Fibroblast of lung (primary cell): ENCODE data around the gene TNFAIP8L3. TPM values are rescaled to one million over a fixed set of nuclear protein-coding genes. Genes with fewer than 3 reads are reported as not detected.

Experiments
- DNase-seq, 2 donors: peaks; one replicate each; pipeline versions ENCODE4 v3.0.0 to v3.0.0-alpha.2; 2010; ENCODE audit warnings: low read depth in 2 of 2
- H2AFZ ChIP-seq: 2 replicates; pipeline ENCODE4 v1.5.1; 2012; ENCODE audit warnings: low read length, control low read depth, inconsistent platforms
- H3K27ac ChIP-seq: 2 replicates; pipeline ENCODE4 v1.5.1; 2011; ENCODE audit warnings: low read length, control low read depth; ENCODE audit not compliant: insufficient read depth
- H3K27me3 ChIP-seq: 2 replicates; pipeline ENCODE4 v1.5.1; 2011; ENCODE audit warnings: mild to moderate bottlenecking, low read length; ENCODE audit not compliant: control insufficient read depth, insufficient read depth
- H3K36me3 ChIP-seq: 2 replicates; pipeline ENCODE4 v1.5.1; 2011; ENCODE audit warnings: low read length; ENCODE audit not compliant: control insufficient read depth, insufficient read depth
- H3K4me1 ChIP-seq: 2 replicates; pipeline ENCODE4 v1.5.1; 2011; ENCODE audit warnings: low read length; ENCODE audit not compliant: control insufficient read depth, insufficient read depth; ENCODE audit errors: extremely low read depth
- H3K4me2 ChIP-seq: 2 replicates; pipeline ENCODE4 v1.5.1; 2011; ENCODE audit warnings: low read length, control low read depth; ENCODE audit not compliant: insufficient read depth; ENCODE audit errors: extremely low read depth
- H3K4me3 ChIP-seq, 4 experiments: fragments of 200-600 bp in 1 of 4; sonication (generic) in 1 of 4; replicated peaks in 1 of 4; 2 replicates each; pipeline ENCODE4 v1.5.1; 2011 to 2016; ENCODE audit warnings: low read length in 4 of 4, low read depth in 3 of 4, mild to moderate bottlenecking in 3 of 4, control low read depth in 2 of 4, inconsistent platforms in 1 of 4, mixed read lengths in 1 of 4; ENCODE audit not compliant: insufficient read depth in 1 of 4; ENCODE audit errors: control extremely low read depth in 1 of 4
- H3K79me2 ChIP-seq: 2 replicates; pipeline ENCODE4 v1.5.1; 2012; ENCODE audit warnings: mild to moderate bottlenecking, low read length, inconsistent platforms; ENCODE audit not compliant: control insufficient read depth, insufficient read depth
- H3K9ac ChIP-seq: 2 replicates; pipeline ENCODE4 v1.5.1; 2011; ENCODE audit warnings: mild to moderate bottlenecking, low read length, control low read depth; ENCODE audit not compliant: insufficient read depth
- H3K9me3 ChIP-seq: 2 replicates; pipeline ENCODE4 v1.5.1; 2012; ENCODE audit warnings: low read depth, low read length; ENCODE audit not compliant: control insufficient read depth, insufficient read depth
- H4K20me1 ChIP-seq: 2 replicates; pipeline ENCODE4 v1.5.1; 2011; ENCODE audit warnings: low read length; ENCODE audit not compliant: control insufficient read depth, insufficient read depth; ENCODE audit errors: extremely low read depth
- CTCF ChIP-seq, 2 donors: IDR thresholded peaks in 1 of 2; conservative IDR thresholded peaks in 1 of 2; 1 replicate in 1 of 2; 2 replicates in 1 of 2; pipeline ENCODE4 v1.5.1; 2011 to 2012; ENCODE audit warnings: low read length in 2 of 2, control low read depth in 1 of 2, inconsistent platforms in 1 of 2, low read depth in 1 of 2, mild to moderate bottlenecking in 1 of 2
- EZH2 ChIP-seq: IDR thresholded peaks from 2 replicates; pipeline ENCODE4 v1.5.1; 2012; ENCODE audit warnings: low read length, control low read depth, mild to moderate bottlenecking; ENCODE audit errors: missing control alignments
- polyA plus RNA-seq, 2 donors: library from polyadenylated mRNA; depleted of rRNA in 1 of 2; stranded (reverse) in 1 of 2; unstranded in 1 of 2; fragments of >200 nt; gene quantifications; 2 replicates each; pipeline ENCODE4 v1.2.1, GENCODE V29; 2011 to 2012; ENCODE audit warnings: missing spikeins in 1 of 2
- total RNA-seq: library from RNA; depleted of rRNA; stranded (reverse); fragments of >200 nt; gene quantifications from 2 replicates; pipeline ENCODE4 v1.2.1, GENCODE V29; 2014

The TNFAIP8L3 gene
- total and polyA plus RNA-seq, 2 donors (not counting 1 experiment from before 2014, with no cell fraction given) = 0.57 to 10.7 TPM

GRCh38 chr15:51099185-51099584 lies 4.5 kb upstream of the TNFAIP8L3 start:
- no peaks in the 10 kb centered on the region for H3K9me3 ChIP-seq

DNA sequence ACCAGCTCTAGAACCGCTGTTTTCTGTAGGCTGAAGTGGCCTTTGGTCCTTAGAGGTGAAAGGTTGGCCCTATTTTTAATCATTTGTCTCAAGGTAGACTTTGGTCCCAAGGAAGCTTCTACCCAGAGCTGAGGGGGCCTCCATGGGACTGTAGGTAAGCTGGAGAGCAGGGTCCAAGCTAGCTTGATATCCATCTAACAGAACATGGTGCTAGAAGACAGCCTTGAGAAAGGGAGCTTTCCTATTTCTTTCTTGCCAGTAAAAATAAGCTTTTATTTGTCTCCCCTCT lies 3.6 kb upstream of the TNFAIP8L3 start:
- H3K36me3 ChIP-seq = no peaks in the 10 kb centered on the region
- H3K79me2 ChIP-seq = no peaks in the 10 kb centered on the region
- no peaks in the 10 kb centered on the region for H4K20me1 ChIP-seq
- no peak overlapping the region for H3K9ac ChIP-seq
- peaks cover 21% of the 10 kb centered on the region for H3K27me3 ChIP-seq
- no peak for TF ChIP-seq CTCF (conservative IDR thresholded peaks at IDR 0.05 in 1 of 2, IDR thresholded peaks at IDR 0.05 in 1 of 2; ENCODE audit: low read depth in 1 of 2, low read length in 2 of 2)
- no peak for TF ChIP-seq EZH2
- H3K4me2 ChIP-seq = no peak overlapping the region
- peaks cover 2% of the 10 kb centered on the region for H3K4me1 ChIP-seq
- no peak for DNase-seq
- no peaks in the 10 kb centered on the region for H3K9me3 ChIP-seq
- H3K27ac ChIP-seq = no peak overlapping the region
- H2AFZ ChIP-seq = no peak overlapping the region
- H3K4me3 ChIP-seq = no peak overlapping the region

More at GRCh38 chr15:51099185-51099584, 4.5 kb upstream of the TNFAIP8L3 start:
- no peak for DNase-seq
- Histone ChIP-seq H3K79me2 (no peaks in the 10 kb centered on the region), H3K4me2 (no peak overlapping the region), H3K4me1 (peaks cover 7% of the 10 kb centered on the region), H3K36me3 (no peaks in the 10 kb centered on the region), H3K9ac (no peak overlapping the region), H4K20me1 (no peaks in the 10 kb centered on the region), H3K27me3 (peaks cover 18% of the 10 kb centered on the region), H3K4me3 (no peak overlapping the region), H2AFZ (no peak overlapping the region), H3K27ac (no peak overlapping the region)
- TF ChIP-seq CTCF (conservative IDR thresholded peaks at IDR 0.05 in 1 of 2, IDR thresholded peaks at IDR 0.05 in 1 of 2; ENCODE audit: low read depth in 1 of 2, low read length in 2 of 2) (no peak), EZH2 (no peak)

DNA sequence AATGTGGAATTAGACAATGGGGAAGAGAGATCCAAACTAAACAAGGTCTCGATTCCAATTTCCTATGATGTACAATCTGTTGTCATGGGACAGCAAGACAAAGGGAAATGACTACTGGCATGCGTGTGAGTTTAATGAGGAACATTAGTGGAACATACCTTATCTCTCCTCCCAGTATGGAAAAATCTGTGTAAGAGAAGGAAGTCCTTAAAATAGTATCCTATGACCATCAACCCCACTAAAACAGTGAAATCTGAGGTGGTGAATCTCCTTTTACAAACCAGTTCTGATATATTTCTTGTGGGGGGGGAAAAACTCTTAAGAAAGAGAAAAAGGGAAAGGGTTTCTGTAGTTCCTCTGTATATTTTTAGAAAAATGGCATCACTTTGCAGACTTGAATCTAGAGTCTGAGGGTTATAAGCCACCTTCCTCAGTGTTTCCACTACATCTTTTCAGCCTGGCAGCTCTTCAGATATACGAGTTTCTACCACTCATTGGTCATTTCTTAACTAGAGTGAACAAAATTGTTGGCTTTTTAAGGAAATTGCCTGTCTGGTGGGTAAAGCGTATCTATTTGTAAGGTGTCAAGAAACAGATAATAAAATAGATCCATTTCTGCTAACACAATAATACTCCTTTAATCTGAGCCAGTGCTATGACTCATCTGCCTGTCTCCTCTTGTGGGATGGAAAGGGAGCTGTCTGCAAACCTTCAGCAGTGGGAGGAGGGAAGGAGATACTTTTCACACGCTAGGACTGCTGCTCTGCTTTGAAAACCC lies 3.0 kb upstream of the TNFAIP8L3 start:
- Histone ChIP-seq H3K4me3 (no peak overlapping the region), H3K79me2 (no peaks in the 10 kb centered on the region), H3K27me3 (peaks cover 23% of the 10 kb centered on the region), H3K27ac (no peak overlapping the region), H3K36me3 (no peaks in the 10 kb centered on the region), H3K4me1 (peaks cover 2% of the 10 kb centered on the region), H3K9me3 (no peaks in the 10 kb centered on the region), H4K20me1 (no peaks in the 10 kb centered on the region), H2AFZ (no peak overlapping the region), H3K4me2 (no peak overlapping the region), H3K9ac (no peak overlapping the region)
- DNase-seq = peak; percentile 49 to 84
- no peak for TF ChIP-seq CTCF (conservative IDR thresholded peaks at IDR 0.05 in 1 of 2, IDR thresholded peaks at IDR 0.05 in 1 of 2; ENCODE audit: low read depth in 1 of 2, low read length in 2 of 2)
- TF ChIP-seq EZH2 = no peak
